ENCODE results near the gene LRP1B. TPM values are rescaled to one million over a fixed set of nuclear protein-coding genes. Genes with fewer than 3 reads are reported as not detected.

LRP1B gene
- total RNA-seq, 1 donor from 2014 or later, result 0.25 TPM

GRCh38 chr2:141565597-141565996 is 565.2 kb downstream of the LRP1B start:
- no peaks in the 10 kb centered on the region for H3K9me3 Mint-ChIP-seq (ENCODE audit: low read depth)
- no peaks in the 10 kb centered on the region for H3K4me1 Mint-ChIP-seq (ENCODE audit: low read depth)
- H3K4me3 Mint-ChIP-seq (ENCODE audit: unreplicated experiment), result no peak overlapping the region
- DNase-seq (ENCODE audit: low spot score), result no peak
- no peaks in the 10 kb centered on the region for H3K36me3 Mint-ChIP-seq (ENCODE audit: low read depth)
- TF ChIP-seq CTCF (IDR thresholded peaks at IDR 0.05), result no peak
- no peaks in the 10 kb centered on the region for H3K27me3 Mint-ChIP-seq (ENCODE audit: low read depth)
- H3K27ac Mint-ChIP-seq (ENCODE audit: unreplicated experiment), result no peak overlapping the region

GRCh38 chr2:141560723-141561122 is 570.1 kb downstream of the LRP1B start:
- Mint-ChIP-seq H3K27ac (ENCODE audit: unreplicated experiment) (no peak overlapping the region), H3K4me1 (ENCODE audit: low read depth) (peaks cover 6% of the 10 kb centered on the region), H3K27me3 (ENCODE audit: low read depth) (no peaks in the 10 kb centered on the region), H3K9me3 (ENCODE audit: low read depth) (no peaks in the 10 kb centered on the region), H3K36me3 (ENCODE audit: low read depth) (no peaks in the 10 kb centered on the region), H3K4me3 (ENCODE audit: unreplicated experiment) (no peak overlapping the region)
- TF ChIP-seq CTCF (IDR thresholded peaks at IDR 0.05), result no peak
- DNase-seq (ENCODE audit: low spot score), result no peak

GRCh38 chr2:141557329-141558095 is 573.3 kb downstream of the LRP1B start:
- Mint-ChIP-seq H3K27ac (ENCODE audit: unreplicated experiment) (peak overlapping the region; percentile 73), H3K27me3 (ENCODE audit: low read depth) (peaks cover 4% of the 10 kb centered on the region), H3K4me1 (ENCODE audit: low read depth) (peaks cover 6% of the 10 kb centered on the region), H3K4me3 (ENCODE audit: unreplicated experiment) (no peak overlapping the region), H3K9me3 (ENCODE audit: low read depth) (no peaks in the 10 kb centered on the region), H3K36me3 (ENCODE audit: low read depth) (no peaks in the 10 kb centered on the region)
- DNase-seq (ENCODE audit: low spot score), result no peak
- no peak for TF ChIP-seq CTCF (IDR thresholded peaks at IDR 0.05)

- peaks cover 6% of the 10 kb centered on the region for H3K4me1 Mint-ChIP-seq (ENCODE audit: low read depth)
- peaks cover 4% of the 10 kb centered on the region for H3K27me3 Mint-ChIP-seq (ENCODE audit: low read depth)
- H3K4me3 Mint-ChIP-seq (ENCODE audit: unreplicated experiment), result no peak overlapping the region
- DNase-seq (ENCODE audit: low spot score), result no peak
- H3K9me3 Mint-ChIP-seq (ENCODE audit: low read depth), result no peaks in the 10 kb centered on the region
- no peaks in the 10 kb centered on the region for H3K36me3 Mint-ChIP-seq (ENCODE audit: low read depth)
- H3K27ac Mint-ChIP-seq (ENCODE audit: unreplicated experiment), result no peak overlapping the region
- no peak for TF ChIP-seq CTCF (IDR thresholded peaks at IDR 0.05)
Observed at GRCh38 chr2:141555876-141556470, 574.8 kb downstream of the LRP1B start.

GRCh38 chr2:141554810-141555209 is 576.0 kb downstream of the LRP1B start:
- no peaks in the 10 kb centered on the region for H3K36me3 Mint-ChIP-seq (ENCODE audit: low read depth)
- peaks cover 4% of the 10 kb centered on the region for H3K27me3 Mint-ChIP-seq (ENCODE audit: low read depth)
- H3K4me3 Mint-ChIP-seq (ENCODE audit: unreplicated experiment), result no peak overlapping the region
- H3K9me3 Mint-ChIP-seq (ENCODE audit: low read depth), result no peaks in the 10 kb centered on the region
- H3K4me1 Mint-ChIP-seq (ENCODE audit: low read depth), result peaks cover 6% of the 10 kb centered on the region
- DNase-seq (ENCODE audit: low spot score), result no peak
- peak; percentile 80 for TF ChIP-seq CTCF (IDR thresholded peaks at IDR 0.05)
- H3K27ac Mint-ChIP-seq (ENCODE audit: unreplicated experiment), result no peak overlapping the region
